K562 (cell line): ENCODE measurements around the gene HMGN1. TPM values are rescaled to one million over a fixed set of nuclear protein-coding genes. Genes with fewer than 3 reads are reported as not detected.

Experiments used
- ARID1B ChIP-seq: fragments of 450-650 bp; IDR thresholded peaks from 2 replicates; pipeline ENCODE4 v1.6.1; 2016; ENCODE audit warnings: antibody characterized with exemption, mild to moderate bottlenecking, inconsistent platforms
- CEBPG ChIP-seq, 3 experiments: fragments of 200-800 bp in 1 of 3; sonication (Bioruptor generic) in 1 of 3; sonication (generic) in 1 of 3; formaldehyde crosslinking in 1 of 3; IDR thresholded peaks in 2 of 3; conservative IDR thresholded peaks in 1 of 3; 2 replicates each; pipeline versions ENCODE4 v1.6.1 to v1.8.0; 2016 to 2022; ENCODE audit warnings: missing compliant biosample characterization in 2 of 3, missing genetic modification characterization in 2 of 3, mild to moderate bottlenecking in 1 of 3, missing genetic modification reagents in 1 of 3
- DPF2 ChIP-seq: fragments of 450-650 bp; IDR thresholded peaks from 2 replicates; pipeline ENCODE4 v1.6.1; 2016
- E2F8 ChIP-seq: fragments of 450-650 bp; IDR thresholded peaks from 2 replicates; pipeline ENCODE4 v1.7.1; 2018; ENCODE audit warnings: mild to moderate bottlenecking, low read depth; ENCODE audit not compliant: partially characterized antibody
- GABPA ChIP-seq: fragments of 200-800 bp; sonication (Bioruptor generic); conservative IDR thresholded peaks from 2 replicates; pipeline ENCODE4 v1.6.1; 2016; ENCODE audit warnings: low read depth, missing genetic modification characterization, missing compliant biosample characterization
- HNRNPLL ChIP-seq: fragments of 200-400 bp; formaldehyde crosslinking; IDR thresholded peaks from 2 replicates; pipeline ENCODE4 v1.6.1; 2017; ENCODE audit warnings: low read length, low read depth, mild to moderate bottlenecking; ENCODE audit not compliant: poor library complexity, severe bottlenecking
- HOMEZ ChIP-seq: fragments of 250-450 bp; sonication (Bioruptor Pico); IDR thresholded peaks from 2 replicates; pipeline ENCODE4 v1.4.0; 2020; ENCODE audit warnings: mild to moderate bottlenecking, moderate library complexity
- IRF1 ChIP-seq: sonication (generic); formaldehyde crosslinking; IDR thresholded peaks from 2 replicates; pipeline ENCODE4 v1.8.0; 2022; ENCODE audit warnings: missing genetic modification reagents, mild to moderate bottlenecking, borderline replicate concordance
- MECOM ChIP-seq: fragments of 250-450 bp; sonication (Bioruptor Pico); IDR thresholded peaks from 2 replicates; pipeline ENCODE4 v1.8.0; 2022; ENCODE audit warnings: inconsistent platforms
- MLLT1 ChIP-seq, 2 experiments: fragments of 450-650 bp; IDR thresholded peaks; 2 replicates each; pipeline ENCODE4 v1.6.1; 2016
- MTA1 ChIP-seq: fragments of 450-650 bp; IDR thresholded peaks from 2 replicates; pipeline ENCODE4 v1.6.1; 2017; ENCODE audit warnings: borderline replicate concordance
- SNIP1 ChIP-seq: fragments of 450-650 bp; IDR thresholded peaks from 2 replicates; pipeline ENCODE4 v1.7.1; 2017; ENCODE audit warnings: low read depth, mild to moderate bottlenecking
- SP1 ChIP-seq: sonication (generic); formaldehyde crosslinking; IDR thresholded peaks from 2 replicates; pipeline ENCODE4 v1.8.1; 2022; ENCODE audit warnings: mild to moderate bottlenecking, missing genetic modification reagents
- ZNF239 ChIP-seq: fragments of 250-450 bp; sonication (Bioruptor Pico); IDR thresholded peaks from 2 replicates; pipeline ENCODE4 v1.4.0; 2020; ENCODE audit warnings: mild to moderate bottlenecking
- polyA plus RNA-seq, 8 experiments: library from polyadenylated mRNA; depleted of rRNA in 4 of 8; stranded (reverse) in 5 of 8; unstranded in 3 of 8; fragments of >200 nt; fragmentation: Nextera tagmentation in 2 of 8; fragmentation: Illumina TruSeq in 1 of 8; extraction: Ambion mirVana in 2 of 8; extraction: Trizol in 1 of 8; gene quantifications; 2 replicates each; pipeline versions ENCODE4 v1.2.1 to v1.2.3, GENCODE V29; 2011 to 2014; ENCODE audit warnings: inconsistent platforms in 1 of 8, missing spikeins in 1 of 8
- total RNA-seq, 7 experiments: library from RNA; depleted of rRNA in 6 of 7; stranded (reverse); fragments of >200 nt in 6 of 7; fragmentation: Illumina TruSeq in 2 of 7; extraction: Trizol in 2 of 7; gene quantifications; 2 replicates each; pipeline versions ENCODE4 v1.2.1 to v1.2.3, GENCODE V29; 2011 to 2021; ENCODE audit warnings: low replicate concordance in 1 of 7
- TF ChIP-seq, protein P1 (sequence below): sonication (generic); formaldehyde crosslinking; IDR thresholded peaks from 2 replicates; pipeline ENCODE4 v1.8.1; 2023; ENCODE audit warnings: mild to moderate bottlenecking, missing genetic modification reagents
- TF ChIP-seq, protein P2 (sequence below): fragments of 450-650 bp; formaldehyde crosslinking; IDR thresholded peaks from 2 replicates; pipeline ENCODE4 v1.4.0; 2020; ENCODE audit warnings: mild to moderate bottlenecking, moderate library complexity

HMGN1 gene
- total and polyA plus RNA-seq, 9 of the 15 experiments (the other 6 are each of a cell fraction or from before 2014, with no cell fraction given), result 124 to 626 (median 498) TPM

- peak; percentile 89 for TF ChIP-seq E2F8
- peak; percentile 77 for TF ChIP-seq HNRNPLL
- TF ChIP-seq GABPA (tag), result peak; percentile 73
- TF ChIP-seq MLLT1 (IDR thresholded peaks at IDR 0.05), result peak in 1 of 2 experiments; percentile 87; a peak in 2 of 4 replicates
- TF ChIP-seq DPF2, result peak; percentile 70; the same call in 1 of the 2 replicates
- peak; percentile 43; the same call in 1 of the 2 replicates for TF ChIP-seq IRF1 (CRISPR knock-in tag)
- TF ChIP-seq ZNF239, result peak; percentile 21; the same call in 1 of the 2 replicates
- peak; percentile 83 for TF ChIP-seq ARID1B
- TF ChIP-seq, protein P1, sequence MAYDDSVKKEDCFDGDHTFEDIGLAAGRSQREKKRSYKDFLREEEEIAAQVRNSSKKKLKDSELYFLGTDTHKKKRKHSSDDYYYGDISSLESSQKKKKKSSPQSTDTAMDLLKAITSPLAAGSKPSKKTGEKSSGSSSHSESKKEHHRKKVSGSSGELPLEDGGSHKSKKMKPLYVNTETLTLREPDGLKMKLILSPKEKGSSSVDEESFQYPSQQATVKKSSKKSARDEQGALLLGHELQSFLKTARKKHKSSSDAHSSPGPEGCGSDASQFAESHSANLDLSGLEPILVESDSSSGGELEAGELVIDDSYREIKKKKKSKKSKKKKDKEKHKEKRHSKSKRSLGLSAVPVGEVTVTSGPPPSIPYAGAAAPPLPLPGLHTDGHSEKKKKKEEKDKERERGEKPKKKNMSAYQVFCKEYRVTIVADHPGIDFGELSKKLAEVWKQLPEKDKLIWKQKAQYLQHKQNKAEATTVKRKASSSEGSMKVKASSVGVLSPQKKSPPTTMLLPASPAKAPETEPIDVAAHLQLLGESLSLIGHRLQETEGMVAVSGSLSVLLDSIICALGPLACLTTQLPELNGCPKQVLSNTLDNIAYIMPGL, result peak; percentile 71; the same call in 1 of the 2 replicates
- peak; percentile 83; the same call in 1 of the 2 replicates for TF ChIP-seq HOMEZ (CRISPR knock-in tag)
- TF ChIP-seq SP1, result peak; percentile 93
- TF ChIP-seq, protein P2, sequence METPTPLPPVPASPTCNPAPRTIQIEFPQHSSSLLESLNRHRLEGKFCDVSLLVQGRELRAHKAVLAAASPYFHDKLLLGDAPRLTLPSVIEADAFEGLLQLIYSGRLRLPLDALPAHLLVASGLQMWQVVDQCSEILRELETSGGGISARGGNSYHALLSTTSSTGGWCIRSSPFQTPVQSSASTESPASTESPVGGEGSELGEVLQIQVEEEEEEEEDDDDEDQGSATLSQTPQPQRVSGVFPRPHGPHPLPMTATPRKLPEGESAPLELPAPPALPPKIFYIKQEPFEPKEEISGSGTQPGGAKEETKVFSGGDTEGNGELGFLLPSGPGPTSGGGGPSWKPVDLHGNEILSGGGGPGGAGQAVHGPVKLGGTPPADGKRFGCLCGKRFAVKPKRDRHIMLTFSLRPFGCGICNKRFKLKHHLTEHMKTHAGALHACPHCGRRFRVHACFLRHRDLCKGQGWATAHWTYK (CRISPR knock-in tag), result peak; percentile 90
- no peak for TF ChIP-seq CEBPG (CRISPR knock-in tag; IDR thresholded peaks at IDR 0.05)
- TF ChIP-seq CEBPG (tag; conservative IDR thresholded peaks at IDR 0.05 in 1 of 2, IDR thresholded peaks at IDR 0.05 in 1 of 2), result no peak
- TF ChIP-seq MECOM (CRISPR knock-in tag), result no peak
- TF ChIP-seq MTA1, result peak; percentile 82; the same call in 1 of the 2 replicates
- TF ChIP-seq SNIP1, result no peak
Observed at GRCh38 chr21:39313571-39314142, 35.2 kb downstream of the HMGN1 start, which contains the start of gene BRWD1 (continued).
